HFF-Myc (cell line): Measurements from ENCODE around the gene SEMA7A.
A peak's percentile ranks its signal among the peaks of the same experiment; 100 is the strongest.

Source experiments
- DNase-seq: peaks from one replicate; pipeline ENCODE4 v3.0.0-alpha.2; 2011; ENCODE audit warnings: low read depth; ENCODE audit errors: extremely low read depth
- H3K4me3 ChIP-seq: replicated peaks from 2 replicates; pipeline ENCODE4 v1.5.1; 2011; ENCODE audit warnings: low read depth, mild to moderate bottlenecking, control low read depth, low read length
- CTCF ChIP-seq: IDR thresholded peaks from 2 replicates; pipeline ENCODE4 v1.5.1; 2012; ENCODE audit warnings: mild to moderate bottlenecking, low read depth, low read length, control low read depth; ENCODE audit errors: missing control alignments

Gene SEMA7A

DNA sequence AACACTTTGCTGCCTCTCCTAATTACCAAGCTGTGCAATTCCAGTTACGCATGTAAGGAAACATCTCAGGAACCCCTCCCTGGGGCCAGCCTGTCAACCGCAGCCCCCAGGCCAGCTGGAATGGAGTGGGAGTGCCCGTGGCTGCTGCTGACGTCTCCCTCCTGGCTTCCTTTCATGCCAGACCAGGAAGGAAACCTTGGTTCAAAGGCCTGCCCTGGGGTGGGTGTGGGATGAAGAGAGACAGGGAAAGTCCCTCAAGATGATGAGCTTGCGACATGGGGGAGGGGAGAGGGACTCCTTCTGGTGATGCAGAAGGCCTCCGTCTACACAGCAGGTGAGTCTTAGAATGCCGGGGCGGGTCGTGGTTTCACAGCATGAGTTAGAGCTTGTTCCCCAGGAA lies 54.9 kb downstream of the SEMA7A start:
- TF ChIP-seq CTCF: no peak
- DNase-seq: no peak
- no peak overlapping the region for H3K4me3 ChIP-seq

- no peak overlapping the region for H3K4me3 ChIP-seq
- no peak for DNase-seq
- TF ChIP-seq CTCF: no peak
These were observed 55.7 kb downstream of the SEMA7A start for GRCh38 chr15:74377831-74378766.

DNA sequence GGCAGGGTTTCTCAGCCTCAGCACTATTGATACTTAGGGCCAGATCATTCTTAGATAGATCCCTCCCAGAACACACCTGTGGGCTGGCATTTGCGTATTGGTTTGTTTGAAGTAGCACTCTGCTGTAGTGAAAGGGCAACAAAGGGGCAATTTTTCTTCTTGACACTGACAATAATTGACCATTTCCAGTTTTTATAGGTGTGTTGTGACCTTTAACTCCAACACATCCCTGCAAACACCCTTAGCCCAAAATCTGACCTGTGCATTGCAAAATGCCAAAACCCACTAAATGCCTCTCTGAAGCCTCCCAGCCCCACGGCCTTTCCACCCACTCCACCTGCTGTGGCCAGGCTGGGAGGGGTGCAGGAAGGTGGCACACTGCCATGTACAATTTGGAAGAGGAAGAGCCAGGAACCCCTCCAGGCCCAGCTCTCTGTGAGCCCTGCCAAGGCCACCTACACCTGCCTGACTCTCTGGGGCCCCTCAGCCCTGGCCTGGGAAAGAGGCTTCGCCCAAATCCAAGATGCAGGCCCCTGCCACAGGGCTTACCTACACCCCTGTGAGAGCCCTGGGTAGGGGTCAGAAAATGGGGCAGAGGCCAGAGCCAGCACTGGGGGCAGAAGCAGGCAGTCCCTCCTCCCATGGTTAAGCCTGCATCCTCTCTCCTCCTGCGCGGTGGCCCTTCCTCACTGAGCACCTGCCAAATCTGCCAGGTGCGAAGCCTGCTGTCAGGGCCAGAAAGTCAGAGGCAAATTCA lies 56.8 kb downstream of the SEMA7A start:
- DNase-seq: no peak
- H3K4me3 ChIP-seq: no peak overlapping the region
- TF ChIP-seq CTCF: no peak

DNA sequence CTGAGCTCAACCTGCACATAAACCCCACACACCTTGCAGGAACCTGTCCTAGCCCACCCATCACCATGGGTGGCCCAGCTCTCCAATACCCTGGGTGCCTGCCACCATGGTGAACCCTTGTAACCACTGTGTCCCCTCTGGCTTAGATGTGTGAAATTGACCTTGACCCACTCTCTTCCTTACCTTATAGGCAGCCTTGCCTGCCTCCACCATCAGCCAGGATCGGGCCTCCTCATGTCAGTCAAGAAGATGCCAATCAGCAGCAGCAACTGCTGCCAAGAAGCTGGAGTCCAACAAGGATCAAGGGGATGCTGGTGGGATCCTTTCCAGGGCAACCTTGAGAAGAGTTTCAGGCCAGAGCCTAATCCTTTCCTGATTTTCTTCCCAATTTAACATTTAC lies 57.5 kb downstream of the SEMA7A start:
- no peak for DNase-seq
- no peak overlapping the region for H3K4me3 ChIP-seq
- TF ChIP-seq CTCF: no peak

GRCh38 chr15:74375303-74375693 lies 58.5 kb downstream of the SEMA7A start:
- DNase-seq: peak; percentile 50
- H3K4me3 ChIP-seq: no peak overlapping the region
- TF ChIP-seq CTCF: peak; percentile 95

DNA sequence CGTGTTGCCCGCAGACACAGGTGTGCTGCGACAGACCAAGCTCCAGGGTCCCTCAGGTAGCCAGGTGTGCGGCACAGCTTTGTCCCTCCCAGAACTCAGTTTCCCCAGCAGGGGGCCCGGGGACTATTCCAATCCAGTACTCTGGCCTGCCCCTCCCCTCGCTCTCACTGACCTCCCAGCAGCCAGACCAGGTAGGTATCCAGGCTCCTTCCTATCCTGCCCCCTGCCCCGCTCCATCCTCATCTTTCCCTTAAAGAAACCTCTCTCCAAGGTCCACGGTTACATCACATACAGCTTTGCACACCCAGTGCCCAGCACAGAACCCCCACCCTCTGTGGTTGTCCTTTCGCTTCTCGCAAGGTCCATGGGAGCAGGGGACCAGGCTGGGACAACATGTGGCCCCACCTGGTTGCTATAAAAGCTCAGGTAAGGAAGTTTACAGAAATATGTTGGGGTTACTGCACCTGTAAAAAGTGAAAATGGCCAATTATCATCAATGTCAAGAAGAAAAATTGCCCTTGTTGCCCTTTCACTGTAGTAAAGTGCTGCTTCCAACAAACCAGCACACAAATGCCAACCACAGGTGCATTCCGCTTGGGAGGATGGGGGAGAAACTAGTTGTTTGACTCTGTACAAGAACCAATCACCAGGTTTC lies 59.0 kb downstream of the SEMA7A start:
- peak overlapping the region; percentile 53 for H3K4me3 ChIP-seq
- TF ChIP-seq CTCF: no peak
- no peak for DNase-seq
